ENCODE measurements around the gene ATP5PO. TPM values are rescaled to one million over a fixed set of nuclear protein-coding genes. Genes with fewer than 3 reads are reported as not detected.

The ATP5PO gene
- total RNA-seq, 2 experiments from 2014 or later: 230 TPM

GRCh38 chr21:33948951-33949444 is 33.4 kb upstream of the ATP5PO start:
- CTCF ChIA-PET: interaction anchor here (0.8 to 2.4 kb wide), 9 partner anchors 10 to 399 kb away, joined by 3 to 12 read pairs (median 3); no protein-coding TSS in a partner anchor
- peaks cover 10% of the 10 kb centered on the region for H3K9me3 Mint-ChIP-seq
- H3K36me3 Mint-ChIP-seq (ENCODE audit: low read depth): peaks cover 5% of the 10 kb centered on the region
- H3K4me1 Mint-ChIP-seq (ENCODE audit: low read depth): peaks cover 80% of the 10 kb centered on the region
- H3K4me3 Mint-ChIP-seq: peak overlapping the region; percentile 65
- intact Hi-C loops (cut with micrococcal nuclease): no loop called here
- DNase-seq: no peak
- H3K27ac Mint-ChIP-seq: peak overlapping the region; percentile 97
- H3K27me3 Mint-ChIP-seq (ENCODE audit: low read depth): peaks cover 2% of the 10 kb centered on the region

DNA sequence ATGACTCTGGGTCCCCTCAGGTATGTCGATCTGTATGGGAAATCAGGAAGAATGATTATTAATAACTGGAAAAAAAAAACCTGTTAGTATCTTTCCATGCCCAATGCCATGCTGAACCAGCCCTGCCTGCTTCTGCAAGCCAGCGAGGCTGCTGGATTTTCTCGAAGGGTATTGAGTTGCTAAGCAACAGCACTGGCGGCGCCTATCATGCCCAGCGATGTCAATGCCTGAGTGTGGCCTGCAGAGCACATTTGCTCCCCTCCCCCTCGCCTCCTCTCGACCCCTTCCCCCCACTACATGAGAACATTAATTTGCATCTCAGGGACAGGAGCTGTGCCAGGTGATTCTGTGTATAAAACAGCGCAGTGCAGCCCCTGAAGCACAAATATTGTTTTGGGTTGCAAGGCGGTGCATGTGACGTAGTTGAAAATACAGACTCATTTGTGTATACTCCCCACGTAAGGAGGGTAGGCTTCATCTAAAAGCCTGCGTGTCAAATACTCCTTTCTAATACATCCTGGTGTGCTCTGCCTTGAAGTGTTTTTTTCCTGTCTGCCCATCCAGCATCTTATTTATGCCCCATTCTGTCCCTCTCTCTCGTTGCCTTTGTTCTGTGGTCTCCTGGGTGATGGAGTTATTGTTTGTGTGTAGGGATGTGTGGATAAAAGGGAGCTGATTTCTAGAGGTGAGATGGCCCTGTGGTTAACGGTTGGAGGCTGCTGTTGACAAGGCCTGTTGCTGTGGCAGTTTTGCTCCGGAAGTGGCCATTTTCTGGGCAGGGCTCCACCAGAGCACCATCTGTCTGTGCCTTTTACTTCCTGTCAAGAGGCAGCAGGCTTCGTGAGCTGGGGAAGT is 32.7 kb upstream of the ATP5PO start:
- Mint-ChIP-seq H3K9me3 (peaks cover 10% of the 10 kb centered on the region), H3K4me3 (peak overlapping the region; percentile 65), H3K27ac (peak overlapping the region; percentile 97), H3K27me3 (ENCODE audit: low read depth) (peaks cover 2% of the 10 kb centered on the region), H3K36me3 (ENCODE audit: low read depth) (peaks cover 5% of the 10 kb centered on the region), H3K4me1 (ENCODE audit: low read depth) (peaks cover 80% of the 10 kb centered on the region)
- intact Hi-C loops (cut with micrococcal nuclease): no loop called here
- CTCF ChIA-PET: interaction anchor here (0.7 to 2.4 kb wide), 13 partner anchors 9 to 400 kb away, joined by 3 to 13 read pairs (median 4); no protein-coding TSS in a partner anchor
- DNase-seq: peak; percentile 94

GRCh38 chr21:33947451-33948095 is 32.0 kb upstream of the ATP5PO start:
- H3K9me3 Mint-ChIP-seq: peaks cover 10% of the 10 kb centered on the region
- H3K4me1 Mint-ChIP-seq (ENCODE audit: low read depth): peaks cover 77% of the 10 kb centered on the region
- H3K27me3 Mint-ChIP-seq (ENCODE audit: low read depth): peaks cover 2% of the 10 kb centered on the region
- peak overlapping the region; percentile 97 for H3K27ac Mint-ChIP-seq
- CTCF ChIA-PET: interaction anchor here (0.7 to 2.4 kb wide), 10 partner anchors 8 to 400 kb away, joined by 3 to 13 read pairs (median 4); no protein-coding TSS in a partner anchor
- peak; percentile 92 for DNase-seq
- peaks cover 5% of the 10 kb centered on the region for H3K36me3 Mint-ChIP-seq (ENCODE audit: low read depth)
- H3K4me3 Mint-ChIP-seq: peak overlapping the region; percentile 65
- intact Hi-C loops (cut with micrococcal nuclease): loop anchor here (1.0 kb wide), 5 partner anchors 9 to 182 kb away; no protein-coding TSS in a partner anchor

DNA sequence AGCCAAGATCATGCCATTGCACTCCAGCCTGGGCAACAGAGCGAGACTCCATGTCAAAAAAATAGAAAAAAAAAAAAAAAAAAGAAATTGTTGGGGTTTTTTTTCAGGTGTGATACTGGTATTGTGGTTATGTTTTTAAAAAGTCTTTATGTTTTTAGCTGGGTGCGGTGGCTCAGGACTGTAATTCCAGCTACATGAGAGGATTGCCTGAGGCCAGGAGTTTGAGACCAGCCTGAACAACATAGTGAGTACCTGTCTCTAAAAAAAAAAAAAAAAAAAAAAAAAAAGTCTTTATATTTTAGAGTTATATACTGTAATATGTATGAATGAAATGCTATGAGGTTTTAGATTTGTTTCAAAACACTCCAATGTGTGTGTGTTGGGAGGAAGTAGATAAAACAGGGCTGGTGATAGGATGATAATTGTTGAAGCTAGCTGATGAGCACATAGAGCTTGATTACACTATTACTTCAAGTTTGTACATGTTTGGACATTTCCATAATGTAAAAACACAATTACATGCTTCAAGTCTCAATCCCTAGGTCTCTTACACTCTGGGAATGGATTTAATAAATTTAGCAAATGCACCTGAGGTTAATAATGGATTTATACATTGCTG is 30.2 kb upstream of the ATP5PO start:
- Mint-ChIP-seq H3K9me3 (peaks cover 10% of the 10 kb centered on the region), H3K4me1 (ENCODE audit: low read depth) (peaks cover 71% of the 10 kb centered on the region), H3K27me3 (ENCODE audit: low read depth) (peaks cover 2% of the 10 kb centered on the region), H3K4me3 (no peak overlapping the region), H3K27ac (peak overlapping the region; percentile 97), H3K36me3 (ENCODE audit: low read depth) (peaks cover 5% of the 10 kb centered on the region)
- CTCF ChIA-PET: interaction anchor here (0.6 to 1.0 kb wide), 4 partner anchors 22 to 781 kb away, joined by 3 to 4 read pairs (median 3); no protein-coding TSS in a partner anchor
- no peak for DNase-seq
- intact Hi-C loops (cut with micrococcal nuclease): no loop called here

DNA sequence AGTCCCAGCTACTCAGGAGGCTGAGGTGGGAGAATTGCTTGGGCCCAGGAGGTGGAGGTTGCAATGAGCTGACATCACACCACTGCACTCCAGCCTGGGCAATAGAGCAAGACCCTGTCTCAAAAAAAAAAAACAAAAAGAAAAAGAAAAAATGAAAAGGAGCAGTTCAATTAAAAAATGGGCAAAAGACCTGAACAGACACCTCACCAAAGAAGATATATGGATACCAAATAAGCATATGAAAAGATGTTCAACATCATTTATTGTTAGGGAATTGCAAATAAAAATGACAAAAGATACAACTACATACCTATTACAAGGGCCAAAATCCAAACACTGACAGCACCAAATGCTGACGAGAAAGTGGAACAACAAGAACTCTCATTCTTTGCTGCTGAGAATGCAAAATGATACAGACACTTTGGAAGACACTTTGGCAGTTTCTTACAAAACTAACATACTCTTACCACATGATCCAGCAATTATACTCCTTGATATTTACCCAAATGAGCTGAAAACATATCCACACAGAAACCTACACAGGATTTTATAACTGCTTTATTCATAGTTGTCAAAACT is 28.7 kb upstream of the ATP5PO start:
- H3K4me3 Mint-ChIP-seq: no peak overlapping the region
- CTCF ChIA-PET: interaction anchor here (1.0 to 1.4 kb wide), 4 partner anchors 9 to 32 kb away, joined by 3 to 9 read pairs (median 4); no protein-coding TSS in a partner anchor

DNA sequence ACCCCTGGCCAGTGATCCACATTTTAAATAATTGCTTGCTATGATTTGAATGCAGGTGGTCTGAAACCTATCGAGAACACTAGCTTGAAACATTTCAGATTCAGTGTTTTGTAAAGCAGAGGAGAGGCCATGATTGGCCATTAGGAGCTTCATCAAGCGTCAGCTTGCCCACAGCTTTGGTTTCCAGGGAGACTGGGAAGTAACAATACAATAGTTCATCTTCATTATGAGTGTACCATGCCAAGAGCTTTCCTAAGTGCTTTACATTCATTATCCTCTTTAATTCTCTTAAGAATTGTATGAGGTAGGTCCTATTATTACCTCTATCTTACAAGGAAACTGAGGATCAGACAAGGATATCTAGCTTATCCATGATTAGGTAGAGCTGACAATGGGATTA is 27.7 kb upstream of the ATP5PO start:
- Mint-ChIP-seq H3K4me3 (no peak overlapping the region), H3K9me3 (peaks cover 10% of the 10 kb centered on the region), H3K4me1 (ENCODE audit: low read depth) (peaks cover 70% of the 10 kb centered on the region), H3K27ac (no peak overlapping the region), H3K36me3 (ENCODE audit: low read depth) (peaks cover 5% of the 10 kb centered on the region), H3K27me3 (ENCODE audit: low read depth) (peaks cover 2% of the 10 kb centered on the region)
- intact Hi-C loops (cut with micrococcal nuclease): no loop called here
- CTCF ChIA-PET: interaction anchor here (1.2 to 1.4 kb wide), 2 partner anchors 10 to 19 kb away, joined by 4 to 9 read pairs; no protein-coding TSS in a partner anchor
- DNase-seq: no peak

More for the DNA sequence above, 28.7 kb upstream of the ATP5PO start:
- H3K9me3 Mint-ChIP-seq: peaks cover 10% of the 10 kb centered on the region
- peaks cover 2% of the 10 kb centered on the region for H3K27me3 Mint-ChIP-seq (ENCODE audit: low read depth)
- intact Hi-C loops (cut with micrococcal nuclease): no loop called here
- H3K4me1 Mint-ChIP-seq (ENCODE audit: low read depth): peaks cover 70% of the 10 kb centered on the region
- DNase-seq: no peak
- no peak overlapping the region for H3K27ac Mint-ChIP-seq
- peaks cover 5% of the 10 kb centered on the region for H3K36me3 Mint-ChIP-seq (ENCODE audit: low read depth)

- DNase-seq: no peak
- Mint-ChIP-seq H3K27ac (no peak overlapping the region), H3K27me3 (ENCODE audit: low read depth) (no peaks in the 10 kb centered on the region), H3K4me3 (no peak overlapping the region), H3K36me3 (ENCODE audit: low read depth) (peaks cover 5% of the 10 kb centered on the region), H3K9me3 (peaks cover 10% of the 10 kb centered on the region), H3K4me1 (ENCODE audit: low read depth) (peaks cover 72% of the 10 kb centered on the region)
- intact Hi-C loops (cut with micrococcal nuclease): no loop called here
- CTCF ChIA-PET: interaction anchor here (0.7 to 1.0 kb wide), 2 partner anchors 9 to 931 kb away, joined by 3 read pairs; no protein-coding TSS in a partner anchor
These were observed 26.8 kb upstream of the ATP5PO start for GRCh38 chr21:33942426-33942825.

- CTCF ChIA-PET: interaction anchor here (0.5 kb wide), 1 partner anchor 192 kb away, joined by 4 read pairs; no protein-coding TSS in a partner anchor
- peaks cover 10% of the 10 kb centered on the region for H3K9me3 Mint-ChIP-seq
These were observed 25.3 kb upstream of the ATP5PO start for GRCh38 chr21:33940881-33941245.

DNA sequence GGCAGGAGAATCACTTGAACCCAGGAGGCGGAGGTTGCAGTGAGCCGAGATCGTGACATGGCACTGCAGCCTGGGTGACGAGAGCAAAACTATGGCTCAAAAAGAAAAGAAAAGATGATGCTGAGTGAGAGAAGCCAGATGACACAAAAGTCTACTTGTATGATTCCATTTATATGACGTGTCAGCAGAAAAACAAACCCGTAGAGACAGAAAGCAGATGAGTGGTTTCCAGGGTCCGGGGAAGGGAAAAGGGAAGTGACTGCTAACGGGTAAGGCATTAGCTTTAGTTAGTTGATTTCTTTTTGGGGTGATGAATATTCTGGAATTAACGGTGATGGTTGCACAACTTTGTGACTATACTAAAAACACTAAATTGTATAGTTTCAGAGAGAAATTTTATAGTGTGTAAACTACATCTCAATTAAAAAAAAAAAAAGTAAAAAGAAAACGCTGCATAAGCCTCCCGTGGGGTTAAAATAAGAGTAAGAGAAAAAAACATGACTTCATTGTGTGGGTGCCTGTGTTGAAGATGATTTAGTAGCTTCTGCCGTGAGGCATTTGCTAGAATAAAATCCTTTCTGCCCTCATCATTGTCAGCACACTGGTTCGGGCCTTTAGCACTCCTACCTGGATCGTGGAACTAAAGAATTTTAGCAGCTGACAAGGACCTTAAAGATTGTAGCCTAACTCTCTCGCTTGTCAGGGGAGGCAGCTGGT is 24.7 kb upstream of the ATP5PO start:
- intact Hi-C loops (cut with micrococcal nuclease): no loop called here
- H3K4me1 Mint-ChIP-seq (ENCODE audit: low read depth): peaks cover 75% of the 10 kb centered on the region
- H3K27me3 Mint-ChIP-seq (ENCODE audit: low read depth): no peaks in the 10 kb centered on the region
- H3K4me3 Mint-ChIP-seq: no peak overlapping the region
- CTCF ChIA-PET: interaction anchor here (0.5 to 2.4 kb wide), 4 partner anchors 13 to 244 kb away, joined by 3 to 12 read pairs (median 4); no protein-coding TSS in a partner anchor
- no peak for DNase-seq
- peak overlapping the region; percentile 75 for H3K27ac Mint-ChIP-seq
- H3K9me3 Mint-ChIP-seq: peaks cover 10% of the 10 kb centered on the region
- peaks cover 5% of the 10 kb centered on the region for H3K36me3 Mint-ChIP-seq (ENCODE audit: low read depth)

More at GRCh38 chr21:33940881-33941245, 25.3 kb upstream of the ATP5PO start:
- no peak overlapping the region for H3K4me3 Mint-ChIP-seq
- intact Hi-C loops (cut with micrococcal nuclease): no loop called here
- DNase-seq: no peak
- no peaks in the 10 kb centered on the region for H3K27me3 Mint-ChIP-seq (ENCODE audit: low read depth)
- peaks cover 5% of the 10 kb centered on the region for H3K36me3 Mint-ChIP-seq (ENCODE audit: low read depth)
- peak overlapping the region; percentile 46 for H3K27ac Mint-ChIP-seq
- peaks cover 72% of the 10 kb centered on the region for H3K4me1 Mint-ChIP-seq (ENCODE audit: low read depth)

DNA sequence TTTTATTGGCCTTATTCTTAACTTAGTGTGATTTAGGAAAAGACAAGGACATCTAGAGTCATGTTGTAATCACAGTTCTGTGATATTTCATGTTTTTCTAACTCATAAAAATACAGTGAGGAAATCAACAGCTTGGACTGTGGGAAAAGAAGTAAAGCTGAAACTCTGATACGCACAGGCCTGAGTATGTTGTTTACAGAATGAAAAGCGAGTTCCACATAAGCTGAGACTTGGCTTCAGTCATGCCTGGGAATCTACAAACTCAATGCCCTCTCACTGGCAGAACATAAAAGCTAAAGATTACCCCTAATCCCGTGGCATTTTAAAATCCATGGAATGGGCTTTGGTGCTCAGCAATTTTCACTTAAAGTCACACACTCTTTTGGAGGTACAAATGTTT is 23.6 kb upstream of the ATP5PO start:
- H3K27ac Mint-ChIP-seq: peak overlapping the region; percentile 51
- H3K4me3 Mint-ChIP-seq: no peak overlapping the region
- peaks cover 1% of the 10 kb centered on the region for H3K36me3 Mint-ChIP-seq (ENCODE audit: low read depth)
- peaks cover under 1% of the 10 kb centered on the region for H3K9me3 Mint-ChIP-seq
- no peak for DNase-seq
- intact Hi-C loops (cut with micrococcal nuclease): loop anchor here (5.0 to 10.0 kb wide), 3 partner anchors 93 to 1006 kb away; no protein-coding TSS in a partner anchor
- H3K27me3 Mint-ChIP-seq (ENCODE audit: low read depth): no peaks in the 10 kb centered on the region
- CTCF ChIA-PET: interaction anchor here (0.6 to 2.4 kb wide), 5 partner anchors 9 to 190 kb away, joined by 3 to 12 read pairs (median 6); no protein-coding TSS in a partner anchor
- peaks cover 72% of the 10 kb centered on the region for H3K4me1 Mint-ChIP-seq (ENCODE audit: low read depth)

GRCh38 chr21:33938381-33938780 is 22.8 kb upstream of the ATP5PO start:
- intact Hi-C loops (cut with micrococcal nuclease): loop anchor here (1.0 to 10.0 kb wide), 5 partner anchors 9 to 1006 kb away; no protein-coding TSS in a partner anchor
- no peak for DNase-seq
- CTCF ChIA-PET: interaction anchor here (1.5 to 2.4 kb wide), 3 partner anchors 11 to 191 kb away, joined by 4 to 12 read pairs (median 12); no protein-coding TSS in a partner anchor
- peaks cover 73% of the 10 kb centered on the region for H3K4me1 Mint-ChIP-seq (ENCODE audit: low read depth)
- H3K9me3 Mint-ChIP-seq: no peaks in the 10 kb centered on the region
- no peaks in the 10 kb centered on the region for H3K27me3 Mint-ChIP-seq (ENCODE audit: low read depth)
- peak overlapping the region; percentile 93 for H3K27ac Mint-ChIP-seq
- H3K4me3 Mint-ChIP-seq: no peak overlapping the region
- peaks cover 1% of the 10 kb centered on the region for H3K36me3 Mint-ChIP-seq (ENCODE audit: low read depth)

Data from activated naive CD4-positive, alpha-beta T cell treated with anti-CD3 and anti-CD28 coated beads for 36 hours (primary cell).